HCT116 (cell line): ENCODE measurements around the gene PACRG. TPM values are rescaled to one million over a fixed set of nuclear protein-coding genes. Genes with fewer than 3 reads are reported as not detected.

ENCODE experiments used
- ATAC-seq: fragments of 200-7000 bp; cut with Tn5 transposase; 2 replicates; pipeline ENCODE4 v1.9.1; 2020; ENCODE audit warnings: mild to moderate bottlenecking, moderate library complexity
- BruUV-seq: library from RNA; stranded (reverse); fragments of 400-500 nt; replicated peaks from 2 replicates; lab custom pipeline; 2021; lab: Mats Ljungman, UMichigan
- CTCF ChIA-PET: fragments of 300-600 bp; sonication (Branson Sonifier 250); formaldehyde crosslinking; loops from one replicate; lab custom pipeline; 2021; ENCODE audit warnings: antibody characterized with exemption; lab: Charles Lee
- POLR2A ChIA-PET: fragments of 300-600, 350-600 bp; sonication (Branson Sonifier 250); formaldehyde crosslinking; loops from one replicate; lab custom pipeline; 2021; ENCODE audit warnings: antibody characterized with exemption; lab: Charles Lee
- RAD21 ChIA-PET, 2 experiments: fragments of 300-600 bp; sonication (Branson Sonifier 250); formaldehyde crosslinking; loops; one replicate each; lab custom pipeline; 2023; ENCODE audit warnings: low total read pairs in 2 of 2; ENCODE audit not compliant: uncharacterized antibody in 2 of 2, unreplicated experiment in 2 of 2, low non-redundant PET in 1 of 2; lab: Charles Lee
- DNase-seq: peaks from one replicate; pipeline ENCODE4 v3.0.0-alpha.2; 2010; ENCODE audit warnings: low read depth, low spot score
- H2AFZ ChIP-seq: fragments of 200-600 bp; shearing (Covaris generic), sonication (generic); 2 replicates; pipeline ENCODE4 v1.6.1; 2017; ENCODE audit warnings: low read depth, mixed run types, mixed read lengths, antibody characterized with exemption, low read length; ENCODE audit not compliant: poor library complexity, severe bottlenecking
- H3K27ac ChIP-seq: 2 replicates; pipeline ENCODE4 v1.5.1; 2012; ENCODE audit warnings: low read depth, low read length
- H3K27me3 ChIP-seq: fragments of 200-600 bp; sonication (generic); 2 replicates; pipeline ENCODE4 v1.6.1; 2016; ENCODE audit warnings: mixed run types, low read length, mixed read lengths; ENCODE audit not compliant: insufficient read depth
- H3K36me3 ChIP-seq, 2 experiments: fragments of 200-500 bp in 1 of 2; fragments of 200-600 bp in 1 of 2; sonication (Bioruptor generic) in 1 of 2; sonication (generic) in 1 of 2; 2 replicates each; pipeline versions ENCODE4 v1.5.1 to v1.6.1; 2014 to 2016; ENCODE audit warnings: low read length in 2 of 2, inconsistent platforms in 1 of 2, mixed read lengths in 1 of 2, mixed run types in 1 of 2; ENCODE audit not compliant: insufficient read depth in 2 of 2, control insufficient read depth in 1 of 2
- H3K4me1 ChIP-seq, 2 experiments: fragments of 200-600 bp in 1 of 2; sonication (generic) in 1 of 2; 2 replicates each; pipeline versions ENCODE4 v1.5.1 to v1.6.1; 2012 to 2017; ENCODE audit warnings: low read length in 2 of 2, inconsistent platforms in 1 of 2, mild to moderate bottlenecking in 1 of 2, mixed read lengths in 1 of 2, mixed run types in 1 of 2, moderate library complexity in 1 of 2; ENCODE audit not compliant: insufficient read depth in 2 of 2, control insufficient read depth in 1 of 2
- H3K4me2 ChIP-seq: fragments of 200-600 bp; sonication (generic); 2 replicates; pipeline ENCODE4 v1.6.1; 2017; ENCODE audit warnings: mixed run types, low read length, mixed read lengths
- H3K4me3 ChIP-seq, 2 experiments: fragments of 200-600 bp in 1 of 2; sonication (generic) in 1 of 2; replicated peaks in 1 of 2; 2 replicates each; pipeline ENCODE4 v1.5.1; 2011 to 2016; ENCODE audit warnings: low read length in 2 of 2, control low read depth in 1 of 2, low read depth in 1 of 2, mild to moderate bottlenecking in 1 of 2, mixed read lengths in 1 of 2, mixed run types in 1 of 2
- H3K79me2 ChIP-seq: fragments of 200-600 bp; sonication (generic); 2 replicates; pipeline ENCODE4 v1.6.1; 2017; ENCODE audit warnings: mild to moderate bottlenecking, mixed run types, low read length, moderate library complexity, mixed read lengths; ENCODE audit not compliant: insufficient read depth
- H3K9ac ChIP-seq: fragments of 200-600 bp; sonication (generic); 2 replicates; pipeline ENCODE4 v1.6.1; 2016; ENCODE audit warnings: low read length, mixed read lengths
- H3K9me2 ChIP-seq: fragments of 200-600 bp; sonication (generic), shearing (Covaris generic); 2 replicates; pipeline ENCODE4 v1.6.1; 2017; ENCODE audit warnings: mixed run types, mild to moderate bottlenecking, moderate library complexity; ENCODE audit not compliant: insufficient read depth
- H3K9me3 ChIP-seq, 2 experiments: fragments of 200-500 bp in 1 of 2; fragments of 200-600 bp in 1 of 2; sonication (Bioruptor generic) in 1 of 2; sonication (generic) in 1 of 2; 2 replicates each; pipeline ENCODE4 v1.6.1; 2014 to 2017; ENCODE audit warnings: low read length in 2 of 2, mixed read lengths in 2 of 2, inconsistent platforms in 1 of 2, low read depth in 1 of 2, mild to moderate bottlenecking in 1 of 2, mixed run types in 1 of 2, moderate library complexity in 1 of 2; ENCODE audit not compliant: control insufficient read depth in 1 of 2, insufficient read depth in 1 of 2
- H4K20me1 ChIP-seq: fragments of 200-600 bp; sonication (generic), shearing (Covaris generic); 2 replicates; pipeline ENCODE4 v1.6.1; 2017; ENCODE audit warnings: mixed run types, mild to moderate bottlenecking, moderate library complexity; ENCODE audit not compliant: insufficient read depth
- CTCF ChIP-seq, 3 experiments: fragments of 200-600 bp in 1 of 3; sonication (generic) in 1 of 3; IDR thresholded peaks in 2 of 3; conservative IDR thresholded peaks in 1 of 3; 2 replicates each; pipeline ENCODE4 v1.5.1; 2012 to 2017; ENCODE audit warnings: low read depth in 2 of 3, low read length in 2 of 3, antibody characterized with exemption in 1 of 3, borderline replicate concordance in 1 of 3, control low read depth in 1 of 3, mild to moderate bottlenecking in 1 of 3, mixed read lengths in 1 of 3, mixed run types in 1 of 3, moderate library complexity in 1 of 3; ENCODE audit not compliant: insufficient read depth in 1 of 3
- MAX ChIP-seq: IDR thresholded peaks from 2 replicates; pipeline ENCODE4 v1.6.1; 2012
- RAD21 ChIP-seq: IDR thresholded peaks from 2 replicates; pipeline ENCODE4 v1.6.1; 2012; ENCODE audit warnings: low read depth, mild to moderate bottlenecking
- SRF ChIP-seq: IDR thresholded peaks from 2 replicates; pipeline ENCODE4 v1.6.1; 2012; ENCODE audit warnings: low read depth
- YY1 ChIP-seq: IDR thresholded peaks from 2 replicates; pipeline ENCODE4 v1.6.1; 2011; ENCODE audit warnings: low read length, low read depth, moderate library complexity, mild to moderate bottlenecking; ENCODE audit not compliant: insufficient replicate concordance; ENCODE audit errors: extremely low read depth
- intact Hi-C: fragments of 100-400 bp; cut with micrococcal nuclease; formaldehyde crosslinking; loops from 2 replicates; pipeline ENCODE4 v1.10.0; 2022
- total RNA-seq: library from RNA; stranded (reverse); gene quantifications from one replicate; pipeline ENCODE4 v1.2.1, GENCODE V29; 2021; ENCODE audit not compliant: unreplicated experiment

The PACRG gene
- total RNA-seq, 1 experiment from 2014 or later: 0.71 TPM

- DNase-seq: no peak
- H2AFZ ChIP-seq: no peak overlapping the region
- no peaks in the 10 kb centered on the region for H4K20me1 ChIP-seq
- H3K4me1 ChIP-seq: no peaks in the 10 kb centered on the region
- H3K4me3 ChIP-seq: no peak overlapping the region
- H3K79me2 ChIP-seq: no peaks in the 10 kb centered on the region
- ChIA-PET POLR2A (no interaction called here), RAD21 (no interaction called here), CTCF (no interaction called here)
- no peaks in the 10 kb centered on the region for H3K9me2 ChIP-seq
- intact Hi-C loops: no loop called here
- TF ChIP-seq YY1 (no peak), RAD21 (no peak), CTCF (IDR thresholded peaks at IDR 0.05 in 2 of 3, conservative IDR thresholded peaks at IDR 0.05 in 1 of 3; ENCODE audit: borderline replicate concordance in 1 of 3, insufficient read depth in 1 of 3, low read depth in 2 of 3, low read length in 2 of 3) (no peak), SRF (no peak), MAX (no peak)
- ATAC-seq: no peak
- BruUV-seq: no TSS peak
- H3K27ac ChIP-seq: no peak overlapping the region
- no peak overlapping the region for H3K9ac ChIP-seq
- H3K9me3 ChIP-seq: no peaks in the 10 kb centered on the region
- no peak overlapping the region for H3K4me2 ChIP-seq
- H3K27me3 ChIP-seq: no peaks in the 10 kb centered on the region
- no peaks in the 10 kb centered on the region for H3K36me3 ChIP-seq
These were observed 86.7 kb downstream of the PACRG start for GRCh38 chr6:162814426-162814973.

GRCh38 chr6:162817196-162817595 lies 89.4 kb downstream of the PACRG start:
- ChIA-PET RAD21 (no interaction called here), CTCF (no interaction called here), POLR2A (no interaction called here)
- no peaks in the 10 kb centered on the region for H3K79me2 ChIP-seq
- H3K27ac ChIP-seq: no peak overlapping the region
- H3K9me3 ChIP-seq: no peaks in the 10 kb centered on the region
- ATAC-seq (no peak), DNase-seq (no peak)
- no peak overlapping the region for H3K4me3 ChIP-seq
- H4K20me1 ChIP-seq: no peaks in the 10 kb centered on the region
- BruUV-seq: no TSS peak
- H3K27me3 ChIP-seq: no peaks in the 10 kb centered on the region
- H3K36me3 ChIP-seq: no peaks in the 10 kb centered on the region
- TF ChIP-seq SRF: no peak
- intact Hi-C loops: no loop called here
- no peaks in the 10 kb centered on the region for H3K9me2 ChIP-seq
- no peak overlapping the region for H3K9ac ChIP-seq
- H2AFZ ChIP-seq: no peak overlapping the region
- no peak overlapping the region for H3K4me2 ChIP-seq
- no peaks in the 10 kb centered on the region for H3K4me1 ChIP-seq
